K562 (cell line): ENCODE results near the gene MAST1. TPM values are rescaled to one million over a fixed set of nuclear protein-coding genes. Genes with fewer than 3 reads are reported as not detected.

Experiments used
- ARHGAP35 ChIP-seq: fragments of 450-650 bp; IDR thresholded peaks from 2 replicates; pipeline ENCODE4 v1.6.1; 2018; ENCODE audit not compliant: partially characterized antibody
- BCL6 ChIP-seq: fragments of 250-450 bp; sonication (Bioruptor Pico); IDR thresholded peaks from 2 replicates; pipeline ENCODE4 v1.4.0; 2020
- COPS2 ChIP-seq: fragments of 450-650 bp; conservative IDR thresholded peaks from 2 replicates; pipeline ENCODE4 v1.6.1; 2016; ENCODE audit warnings: mild to moderate bottlenecking, moderate library complexity
- NFIC ChIP-seq: fragments of 450-650 bp; IDR thresholded peaks from 2 replicates; pipeline ENCODE4 v1.6.1; 2017; ENCODE audit warnings: mild to moderate bottlenecking, inconsistent platforms
- PHF20 ChIP-seq: fragments of 450-650 bp; IDR thresholded peaks from 2 replicates; pipeline ENCODE4 v1.6.1; 2018; ENCODE audit not compliant: partially characterized antibody
- ZNF239 ChIP-seq: fragments of 250-450 bp; sonication (Bioruptor Pico); IDR thresholded peaks from 2 replicates; pipeline ENCODE4 v1.4.0; 2020; ENCODE audit warnings: mild to moderate bottlenecking
- polyA plus RNA-seq, 8 experiments: library from polyadenylated mRNA; depleted of rRNA in 4 of 8; stranded (reverse) in 5 of 8; unstranded in 3 of 8; fragments of >200 nt; fragmentation: Nextera tagmentation in 2 of 8; fragmentation: Illumina TruSeq in 1 of 8; extraction: Ambion mirVana in 2 of 8; extraction: Trizol in 1 of 8; gene quantifications; 2 replicates each; pipeline versions ENCODE4 v1.2.1 to v1.2.3, GENCODE V29; 2011 to 2014; ENCODE audit warnings: inconsistent platforms in 1 of 8, missing spikeins in 1 of 8
- total RNA-seq, 7 experiments: library from RNA; depleted of rRNA in 6 of 7; stranded (reverse); fragments of >200 nt in 6 of 7; fragmentation: Illumina TruSeq in 2 of 7; extraction: Trizol in 2 of 7; gene quantifications; 2 replicates each; pipeline versions ENCODE4 v1.2.1 to v1.2.3, GENCODE V29; 2011 to 2021; ENCODE audit warnings: low replicate concordance in 1 of 7
- TF ChIP-seq, protein P1 (sequence below): sonication (generic); formaldehyde crosslinking; IDR thresholded peaks from 2 replicates; pipeline ENCODE4 v1.8.0; 2022; ENCODE audit warnings: missing genetic modification reagents, mild to moderate bottlenecking, borderline replicate concordance
- TF ChIP-seq, protein P2 (sequence below): IDR thresholded peaks from 2 replicates; pipeline ENCODE4 v1.6.1; 2014; ENCODE audit warnings: antibody characterized with exemption
- TF ChIP-seq, protein P3 (sequence below): fragments of 250-450 bp; sonication (Bioruptor Pico); IDR thresholded peaks from 2 replicates; pipeline ENCODE4 v1.8.0; 2022; ENCODE audit warnings: inconsistent platforms, mild to moderate bottlenecking, moderate library complexity, borderline replicate concordance
- TF ChIP-seq, protein P4 (sequence below), 2 experiments: fragments of 450-650 bp in 1 of 2; IDR thresholded peaks; 2 replicates each; pipeline ENCODE4 v1.6.1; 2011 to 2017; ENCODE audit warnings: low read depth in 2 of 2, antibody characterized with exemption in 1 of 2, borderline replicate concordance in 1 of 2, low read length in 1 of 2, mild to moderate bottlenecking in 1 of 2, mixed read lengths in 1 of 2; ENCODE audit not compliant: control insufficient read depth in 1 of 2
- TF ChIP-seq, protein P5 (sequence below): sonication (generic); IDR thresholded peaks from 2 replicates; pipeline ENCODE4 v1.6.1; 2016
- TF ChIP-seq, protein P6 (sequence below), 2 experiments: fragments of 450-650 bp; IDR thresholded peaks; 2 replicates each; pipeline ENCODE4 v1.6.1; 2018; ENCODE audit warnings: mild to moderate bottlenecking in 2 of 2, low read depth in 1 of 2; ENCODE audit not compliant: partially characterized antibody in 2 of 2

MAST1 gene
- total and polyA plus RNA-seq, 9 of the 15 experiments (the other 6 are each of a cell fraction or from before 2014, with no cell fraction given), result 0.48 to 10.3 (median 3.9) TPM

DNA sequence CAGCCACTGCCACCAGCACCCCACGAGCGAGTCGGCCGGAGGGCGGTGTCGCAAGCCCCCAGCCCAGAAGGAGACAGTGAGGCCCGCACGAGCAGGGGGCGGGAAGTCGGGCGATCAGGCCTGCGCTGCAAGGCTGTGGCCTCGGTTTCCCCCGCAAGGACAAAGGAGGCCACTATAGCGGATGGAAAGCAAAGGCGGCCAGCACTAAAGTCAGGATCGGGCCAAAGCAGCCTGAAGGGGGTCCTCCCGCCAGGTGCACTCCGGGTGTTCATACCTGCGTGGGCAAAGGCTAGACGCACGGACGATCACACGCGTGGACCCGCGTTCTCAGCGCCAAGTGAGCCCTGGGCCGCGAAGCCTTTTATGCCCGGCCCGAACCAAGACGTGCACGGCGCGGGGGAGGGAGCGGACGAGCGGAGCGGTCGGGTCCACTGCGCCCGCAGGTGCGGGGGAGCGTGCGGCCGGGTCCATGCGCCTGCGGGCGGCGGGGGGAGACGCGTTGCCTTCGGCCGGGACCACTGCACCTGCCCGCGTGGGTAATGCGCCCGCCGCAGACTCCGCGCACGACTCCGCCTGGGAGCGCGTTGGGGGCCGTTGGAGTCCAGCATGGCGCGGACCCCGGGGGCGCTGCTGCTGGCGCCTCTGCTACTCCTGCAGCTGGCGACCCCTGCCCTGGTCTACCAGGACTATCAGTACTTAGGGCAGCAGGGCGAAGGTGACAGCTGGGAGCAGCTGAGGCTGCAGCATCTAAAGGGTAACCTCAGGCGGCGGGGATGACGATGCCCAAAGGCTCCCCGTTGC, 36.6 kb upstream of the MAST1 start, which contains the start of the genes PRDX2 and THSD8 (continued):
- TF ChIP-seq, protein P1, sequence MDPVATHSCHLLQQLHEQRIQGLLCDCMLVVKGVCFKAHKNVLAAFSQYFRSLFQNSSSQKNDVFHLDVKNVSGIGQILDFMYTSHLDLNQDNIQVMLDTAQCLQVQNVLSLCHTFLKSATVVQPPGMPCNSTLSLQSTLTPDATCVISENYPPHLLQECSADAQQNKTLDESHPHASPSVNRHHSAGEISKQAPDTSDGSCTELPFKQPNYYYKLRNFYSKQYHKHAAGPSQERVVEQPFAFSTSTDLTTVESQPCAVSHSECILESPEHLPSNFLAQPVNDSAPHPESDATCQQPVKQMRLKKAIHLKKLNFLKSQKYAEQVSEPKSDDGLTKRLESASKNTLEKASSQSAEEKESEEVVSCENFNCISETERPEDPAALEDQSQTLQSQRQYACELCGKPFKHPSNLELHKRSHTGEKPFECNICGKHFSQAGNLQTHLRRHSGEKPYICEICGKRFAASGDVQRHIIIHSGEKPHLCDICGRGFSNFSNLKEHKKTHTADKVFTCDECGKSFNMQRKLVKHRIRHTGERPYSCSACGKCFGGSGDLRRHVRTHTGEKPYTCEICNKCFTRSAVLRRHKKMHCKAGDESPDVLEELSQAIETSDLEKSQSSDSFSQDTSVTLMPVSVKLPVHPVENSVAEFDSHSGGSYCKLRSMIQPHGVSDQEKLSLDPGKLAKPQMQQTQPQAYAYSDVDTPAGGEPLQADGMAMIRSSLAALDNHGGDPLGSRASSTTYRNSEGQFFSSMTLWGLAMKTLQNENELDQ (CRISPR knock-in tag), result peak; percentile 80; the same call in 1 of the 2 replicates
- TF ChIP-seq ARHGAP35 (no peak), ZNF239 (CRISPR knock-in tag) (no peak), BCL6 (CRISPR knock-in tag) (no peak), PHF20 (peak; percentile 29), COPS2 (no peak), NFIC (peak; percentile 52)
- TF ChIP-seq, protein P2, sequence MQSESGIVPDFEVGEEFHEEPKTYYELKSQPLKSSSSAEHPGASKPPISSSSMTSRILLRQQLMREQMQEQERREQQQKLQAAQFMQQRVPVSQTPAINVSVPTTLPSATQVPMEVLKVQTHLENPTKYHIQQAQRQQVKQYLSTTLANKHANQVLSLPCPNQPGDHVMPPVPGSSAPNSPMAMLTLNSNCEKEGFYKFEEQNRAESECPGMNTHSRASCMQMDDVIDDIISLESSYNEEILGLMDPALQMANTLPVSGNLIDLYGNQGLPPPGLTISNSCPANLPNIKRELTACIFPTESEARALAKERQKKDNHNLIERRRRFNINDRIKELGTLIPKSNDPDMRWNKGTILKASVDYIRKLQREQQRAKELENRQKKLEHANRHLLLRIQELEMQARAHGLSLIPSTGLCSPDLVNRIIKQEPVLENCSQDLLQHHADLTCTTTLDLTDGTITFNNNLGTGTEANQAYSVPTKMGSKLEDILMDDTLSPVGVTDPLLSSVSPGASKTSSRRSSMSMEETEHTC, result peak; percentile 26; the same call in 1 of the 2 replicates
- TF ChIP-seq, protein P3, sequence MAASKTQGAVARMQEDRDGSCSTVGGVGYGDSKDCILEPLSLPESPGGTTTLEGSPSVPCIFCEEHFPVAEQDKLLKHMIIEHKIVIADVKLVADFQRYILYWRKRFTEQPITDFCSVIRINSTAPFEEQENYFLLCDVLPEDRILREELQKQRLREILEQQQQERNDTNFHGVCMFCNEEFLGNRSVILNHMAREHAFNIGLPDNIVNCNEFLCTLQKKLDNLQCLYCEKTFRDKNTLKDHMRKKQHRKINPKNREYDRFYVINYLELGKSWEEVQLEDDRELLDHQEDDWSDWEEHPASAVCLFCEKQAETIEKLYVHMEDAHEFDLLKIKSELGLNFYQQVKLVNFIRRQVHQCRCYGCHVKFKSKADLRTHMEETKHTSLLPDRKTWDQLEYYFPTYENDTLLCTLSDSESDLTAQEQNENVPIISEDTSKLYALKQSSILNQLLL, result no peak
- TF ChIP-seq, protein P4, sequence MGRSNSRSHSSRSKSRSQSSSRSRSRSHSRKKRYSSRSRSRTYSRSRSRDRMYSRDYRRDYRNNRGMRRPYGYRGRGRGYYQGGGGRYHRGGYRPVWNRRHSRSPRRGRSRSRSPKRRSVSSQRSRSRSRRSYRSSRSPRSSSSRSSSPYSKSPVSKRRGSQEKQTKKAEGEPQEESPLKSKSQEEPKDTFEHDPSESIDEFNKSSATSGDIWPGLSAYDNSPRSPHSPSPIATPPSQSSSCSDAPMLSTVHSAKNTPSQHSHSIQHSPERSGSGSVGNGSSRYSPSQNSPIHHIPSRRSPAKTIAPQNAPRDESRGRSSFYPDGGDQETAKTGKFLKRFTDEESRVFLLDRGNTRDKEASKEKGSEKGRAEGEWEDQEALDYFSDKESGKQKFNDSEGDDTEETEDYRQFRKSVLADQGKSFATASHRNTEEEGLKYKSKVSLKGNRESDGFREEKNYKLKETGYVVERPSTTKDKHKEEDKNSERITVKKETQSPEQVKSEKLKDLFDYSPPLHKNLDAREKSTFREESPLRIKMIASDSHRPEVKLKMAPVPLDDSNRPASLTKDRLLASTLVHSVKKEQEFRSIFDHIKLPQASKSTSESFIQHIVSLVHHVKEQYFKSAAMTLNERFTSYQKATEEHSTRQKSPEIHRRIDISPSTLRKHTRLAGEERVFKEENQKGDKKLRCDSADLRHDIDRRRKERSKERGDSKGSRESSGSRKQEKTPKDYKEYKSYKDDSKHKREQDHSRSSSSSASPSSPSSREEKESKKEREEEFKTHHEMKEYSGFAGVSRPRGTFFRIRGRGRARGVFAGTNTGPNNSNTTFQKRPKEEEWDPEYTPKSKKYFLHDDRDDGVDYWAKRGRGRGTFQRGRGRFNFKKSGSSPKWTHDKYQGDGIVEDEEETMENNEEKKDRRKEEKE (IDR thresholded peaks at IDR 0.05; ENCODE audit: borderline replicate concordance in 1 of 2, control insufficient read depth in 1 of 2, low read depth in 2 of 2, low read length in 1 of 2), result peak; percentile 50 to 89; a peak in 2 of 4 replicates
- TF ChIP-seq, protein P5, sequence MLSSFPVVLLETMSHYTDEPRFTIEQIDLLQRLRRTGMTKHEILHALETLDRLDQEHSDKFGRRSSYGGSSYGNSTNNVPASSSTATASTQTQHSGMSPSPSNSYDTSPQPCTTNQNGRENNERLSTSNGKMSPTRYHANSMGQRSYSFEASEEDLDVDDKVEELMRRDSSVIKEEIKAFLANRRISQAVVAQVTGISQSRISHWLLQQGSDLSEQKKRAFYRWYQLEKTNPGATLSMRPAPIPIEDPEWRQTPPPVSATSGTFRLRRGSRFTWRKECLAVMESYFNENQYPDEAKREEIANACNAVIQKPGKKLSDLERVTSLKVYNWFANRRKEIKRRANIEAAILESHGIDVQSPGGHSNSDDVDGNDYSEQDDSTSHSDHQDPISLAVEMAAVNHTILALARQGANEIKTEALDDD, result no peak
- TF ChIP-seq, protein P6, sequence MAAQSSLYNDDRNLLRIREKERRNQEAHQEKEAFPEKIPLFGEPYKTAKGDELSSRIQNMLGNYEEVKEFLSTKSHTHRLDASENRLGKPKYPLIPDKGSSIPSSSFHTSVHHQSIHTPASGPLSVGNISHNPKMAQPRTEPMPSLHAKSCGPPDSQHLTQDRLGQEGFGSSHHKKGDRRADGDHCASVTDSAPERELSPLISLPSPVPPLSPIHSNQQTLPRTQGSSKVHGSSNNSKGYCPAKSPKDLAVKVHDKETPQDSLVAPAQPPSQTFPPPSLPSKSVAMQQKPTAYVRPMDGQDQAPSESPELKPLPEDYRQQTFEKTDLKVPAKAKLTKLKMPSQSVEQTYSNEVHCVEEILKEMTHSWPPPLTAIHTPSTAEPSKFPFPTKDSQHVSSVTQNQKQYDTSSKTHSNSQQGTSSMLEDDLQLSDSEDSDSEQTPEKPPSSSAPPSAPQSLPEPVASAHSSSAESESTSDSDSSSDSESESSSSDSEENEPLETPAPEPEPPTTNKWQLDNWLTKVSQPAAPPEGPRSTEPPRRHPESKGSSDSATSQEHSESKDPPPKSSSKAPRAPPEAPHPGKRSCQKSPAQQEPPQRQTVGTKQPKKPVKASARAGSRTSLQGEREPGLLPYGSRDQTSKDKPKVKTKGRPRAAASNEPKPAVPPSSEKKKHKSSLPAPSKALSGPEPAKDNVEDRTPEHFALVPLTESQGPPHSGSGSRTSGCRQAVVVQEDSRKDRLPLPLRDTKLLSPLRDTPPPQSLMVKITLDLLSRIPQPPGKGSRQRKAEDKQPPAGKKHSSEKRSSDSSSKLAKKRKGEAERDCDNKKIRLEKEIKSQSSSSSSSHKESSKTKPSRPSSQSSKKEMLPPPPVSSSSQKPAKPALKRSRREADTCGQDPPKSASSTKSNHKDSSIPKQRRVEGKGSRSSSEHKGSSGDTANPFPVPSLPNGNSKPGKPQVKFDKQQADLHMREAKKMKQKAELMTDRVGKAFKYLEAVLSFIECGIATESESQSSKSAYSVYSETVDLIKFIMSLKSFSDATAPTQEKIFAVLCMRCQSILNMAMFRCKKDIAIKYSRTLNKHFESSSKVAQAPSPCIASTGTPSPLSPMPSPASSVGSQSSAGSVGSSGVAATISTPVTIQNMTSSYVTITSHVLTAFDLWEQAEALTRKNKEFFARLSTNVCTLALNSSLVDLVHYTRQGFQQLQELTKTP (IDR thresholded peaks at IDR 0.05; ENCODE audit: low read depth in 1 of 2, partially characterized antibody in 2 of 2), result peak in 1 of 2 experiments; percentile 44
